SK-N-SH (cell line): ENCODE results near the gene SNX27. TPM values are rescaled to one million over a fixed set of nuclear protein-coding genes. Genes with fewer than 3 reads are reported as not detected.

Experiments
- CTCF ChIA-PET: fragments of 300-600, 350-600 bp; formaldehyde crosslinking; extraction: SDS; loops from one replicate; lab custom pipeline; 2021; lab: Yijun Ruan, JAX
- POLR2A ChIA-PET: fragments of 350-600 bp; sonication (Branson Sonifier 250); formaldehyde crosslinking; extraction: SDS; loops from one replicate; lab custom pipeline; 2020; ENCODE audit warnings: antibody characterized with exemption, inconsistent platforms; lab: Yijun Ruan, JAX
- DNase-seq: peaks from one replicate; pipeline ENCODE4 v3.0.0; 2012
- H2AFZ ChIP-seq: fragments of 200-600 bp; sonication (generic); 2 replicates; pipeline ENCODE4 v1.8.1; 2016; ENCODE audit warnings: antibody characterized with exemption, mild to moderate bottlenecking, low read depth
- H3F3A ChIP-seq: fragments of 200-600 bp; sonication (generic); replicated peaks from 2 replicates; pipeline ENCODE3; 2016; ENCODE audit warnings: antibody characterized with exemption, mild to moderate bottlenecking; ENCODE audit not compliant: insufficient read depth
- H3K27ac ChIP-seq, 2 experiments: fragments of 200-500 bp in 1 of 2; fragments of 200-600 bp in 1 of 2; sonication (Bioruptor generic) in 1 of 2; sonication (generic), shearing (Covaris generic) in 1 of 2; 2 replicates each; pipeline versions ENCODE4 v1.5.1 to v1.6.1; 2014 to 2016; ENCODE audit warnings: low read depth in 2 of 2, inconsistent platforms in 1 of 2, low read length in 1 of 2, mild to moderate bottlenecking in 1 of 2, mixed read lengths in 1 of 2
- H3K27me3 ChIP-seq: fragments of 200-600 bp; sonication (generic), shearing (Covaris generic); 2 replicates; pipeline ENCODE4 v1.6.1; 2016; ENCODE audit warnings: mixed run types; ENCODE audit not compliant: insufficient read depth
- H3K36me3 ChIP-seq, 2 experiments: fragments of 200-500 bp in 1 of 2; fragments of 200-600 bp in 1 of 2; sonication (Bioruptor generic) in 1 of 2; sonication (generic) in 1 of 2; replicated peaks in 1 of 2; 2 replicates each; pipeline versions ENCODE3 to v1.5.1; 2014 to 2016; ENCODE audit warnings: low read length in 1 of 2, mild to moderate bottlenecking in 1 of 2; ENCODE audit not compliant: insufficient read depth in 2 of 2, control insufficient read depth in 1 of 2
- H3K4me1 ChIP-seq, 2 experiments: fragments of 200-500 bp in 1 of 2; fragments of 200-600 bp in 1 of 2; sonication (Bioruptor generic) in 1 of 2; sonication (generic), shearing (Covaris generic) in 1 of 2; 2 replicates each; pipeline versions ENCODE4 v1.5.1 to v1.6.1; 2014 to 2016; ENCODE audit warnings: low read depth in 1 of 2, low read length in 1 of 2, mixed run types in 1 of 2; ENCODE audit not compliant: insufficient read depth in 2 of 2, control insufficient read depth in 1 of 2
- H3K4me2 ChIP-seq: fragments of 200-600 bp; sonication (generic), shearing (Covaris generic); 2 replicates; pipeline ENCODE4 v1.6.1; 2017; ENCODE audit warnings: mixed run types
- H3K4me3 ChIP-seq, 2 experiments: fragments of 200-500 bp in 1 of 2; fragments of 200-600 bp in 1 of 2; sonication (Bioruptor generic) in 1 of 2; sonication (generic), shearing (Covaris generic) in 1 of 2; 2 replicates each; pipeline versions ENCODE4 v1.5.1 to v1.8.1; 2014 to 2016; ENCODE audit warnings: low read depth in 2 of 2, inconsistent platforms in 1 of 2, low read length in 1 of 2, mild to moderate bottlenecking in 1 of 2, mixed read lengths in 1 of 2, moderate library complexity in 1 of 2
- H3K79me2 ChIP-seq: fragments of 200-600 bp; sonication (generic); 2 replicates; pipeline ENCODE4 v1.8.1; 2017; ENCODE audit warnings: mild to moderate bottlenecking; ENCODE audit not compliant: insufficient read depth
- H3K9ac ChIP-seq: fragments of 200-600 bp; sonication (generic); 2 replicates; pipeline ENCODE4 v1.6.1; 2017; ENCODE audit warnings: mixed run types
- H3K9me2 ChIP-seq: fragments of 200-600 bp; sonication (generic); 2 replicates; pipeline ENCODE4 v1.6.1; 2017; ENCODE audit warnings: mixed run types
- H3K9me3 ChIP-seq: fragments of 200-600 bp; sonication (generic); 2 replicates; pipeline ENCODE4 v1.6.1; 2017; ENCODE audit warnings: mixed run types, mild to moderate bottlenecking, moderate library complexity
- H4K20me1 ChIP-seq: fragments of 200-600 bp; sonication (generic); 2 replicates; pipeline ENCODE4 v1.6.1; 2017; ENCODE audit warnings: mild to moderate bottlenecking, mixed run types; ENCODE audit not compliant: insufficient read depth
- CHD2 ChIP-seq: fragments of 150-350 bp; IDR thresholded peaks from 2 replicates; pipeline ENCODE4 v1.6.1; 2018; ENCODE audit warnings: low read length; ENCODE audit not compliant: partially characterized antibody
- CTCF ChIP-seq: fragments of 200-600 bp; sonication (generic); IDR thresholded peaks from 2 replicates; pipeline ENCODE4 v1.6.1; 2017; ENCODE audit warnings: antibody characterized with exemption, mild to moderate bottlenecking, moderate library complexity
- EP300 ChIP-seq, 2 experiments: IDR thresholded peaks; 2 replicates each; pipeline versions ENCODE4 v1.4.0 to v1.6.1; 2012; ENCODE audit warnings: borderline replicate concordance in 1 of 2, low read depth in 1 of 2, low read length in 1 of 2
- EZH2phosphoT487 ChIP-seq: fragments of 200-600 bp; sonication (generic); IDR thresholded peaks from 2 replicates; pipeline ENCODE4 v1.6.1; 2017; ENCODE audit warnings: low read depth, mixed run types, mild to moderate bottlenecking, antibody characterized with exemption, moderate library complexity, borderline replicate concordance
- FOSL2 ChIP-seq: IDR thresholded peaks from 2 replicates; pipeline ENCODE4 v1.4.0; 2012; ENCODE audit warnings: low read depth, mild to moderate bottlenecking, moderate library complexity, borderline replicate concordance
- FOXJ3 ChIP-seq: sonication (generic); formaldehyde crosslinking; IDR thresholded peaks from 2 replicates; pipeline ENCODE4 v1.5.1; 2020; ENCODE audit warnings: mild to moderate bottlenecking, missing genetic modification reagents
- GABPA ChIP-seq: IDR thresholded peaks from 2 replicates; pipeline ENCODE4 v1.4.0; 2012; ENCODE audit warnings: low read depth, mild to moderate bottlenecking
- GATA2 ChIP-seq: sonication (generic); formaldehyde crosslinking; IDR thresholded peaks from 2 replicates; pipeline ENCODE4 v1.5.0; 2020; ENCODE audit warnings: mild to moderate bottlenecking, missing genetic modification reagents
- IRF3 ChIP-seq: fragments of 150-350 bp; IDR thresholded peaks from 2 replicates; pipeline ENCODE4 v1.6.1; 2016; ENCODE audit warnings: mild to moderate bottlenecking, low read depth, low read length
- JUND ChIP-seq: IDR thresholded peaks from 2 replicates; pipeline ENCODE4 v1.4.0; 2012
- NFIC ChIP-seq: IDR thresholded peaks from 2 replicates; pipeline ENCODE4 v1.4.0; 2012; ENCODE audit warnings: borderline replicate concordance
- NRF1 ChIP-seq: IDR thresholded peaks from 2 replicates; pipeline ENCODE4 v1.6.1; 2012; ENCODE audit warnings: low read depth, mild to moderate bottlenecking, low read length
- POLR2AphosphoS5 ChIP-seq: IDR thresholded peaks from 2 replicates; pipeline ENCODE4 v1.6.1; 2012; ENCODE audit warnings: low read depth, low read length
- RFX5 ChIP-seq: IDR thresholded peaks from 2 replicates; pipeline ENCODE4 v1.6.1; 2012; ENCODE audit warnings: mild to moderate bottlenecking, improper control_type of control experiment, low read length
- SMC3 ChIP-seq: IDR thresholded peaks from 2 replicates; pipeline ENCODE4 v1.6.1; 2012; ENCODE audit warnings: low read depth, low read length, improper control_type of control experiment
- TAF1 ChIP-seq: IDR thresholded peaks from 2 replicates; pipeline ENCODE4 v1.6.1; 2012; ENCODE audit warnings: low read depth, mild to moderate bottlenecking, low read length, moderate library complexity, borderline replicate concordance
- YY1 ChIP-seq: IDR thresholded peaks from 2 replicates; pipeline ENCODE4 v1.4.0; 2012; ENCODE audit warnings: low read depth, mild to moderate bottlenecking
- WGBS: methylation state at CpG from one replicate; pipeline ENCODE4 v1.1.6; 2017; ENCODE audit warnings: low lambda C conversion rate; 5-methylcytosine and 5-hydroxymethylcytosine counted together
- polyA plus RNA-seq, 3 experiments: library from polyadenylated mRNA; depleted of rRNA; stranded (reverse); fragments of >200 nt; gene quantifications; 2 replicates each; pipeline ENCODE4 v1.2.3, GENCODE V29; 2012
- TF ChIP-seq, protein P1 (sequence below): IDR thresholded peaks from 2 replicates; pipeline ENCODE4 v1.4.0; 2012; ENCODE audit warnings: low read depth, borderline replicate concordance
- TF ChIP-seq, protein P2 (sequence below): IDR thresholded peaks from 2 replicates; pipeline ENCODE4 v1.6.1; 2012; ENCODE audit warnings: mild to moderate bottlenecking, low read depth, low read length, moderate library complexity

The SNX27 gene
- polyA plus RNA-seq, 1 of the 3 experiments (the other 2 are of a cell fraction) = 10.8 TPM

- TF ChIP-seq, protein P1, sequence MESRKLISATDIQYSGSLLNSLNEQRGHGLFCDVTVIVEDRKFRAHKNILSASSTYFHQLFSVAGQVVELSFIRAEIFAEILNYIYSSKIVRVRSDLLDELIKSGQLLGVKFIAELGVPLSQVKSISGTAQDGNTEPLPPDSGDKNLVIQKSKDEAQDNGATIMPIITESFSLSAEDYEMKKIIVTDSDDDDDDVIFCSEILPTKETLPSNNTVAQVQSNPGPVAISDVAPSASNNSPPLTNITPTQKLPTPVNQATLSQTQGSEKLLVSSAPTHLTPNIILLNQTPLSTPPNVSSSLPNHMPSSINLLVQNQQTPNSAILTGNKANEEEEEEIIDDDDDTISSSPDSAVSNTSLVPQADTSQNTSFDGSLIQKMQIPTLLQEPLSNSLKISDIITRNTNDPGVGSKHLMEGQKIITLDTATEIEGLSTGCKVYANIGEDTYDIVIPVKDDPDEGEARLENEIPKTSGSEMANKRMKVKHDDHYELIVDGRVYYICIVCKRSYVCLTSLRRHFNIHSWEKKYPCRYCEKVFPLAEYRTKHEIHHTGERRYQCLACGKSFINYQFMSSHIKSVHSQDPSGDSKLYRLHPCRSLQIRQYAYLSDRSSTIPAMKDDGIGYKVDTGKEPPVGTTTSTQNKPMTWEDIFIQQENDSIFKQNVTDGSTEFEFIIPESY = no peak
- TF ChIP-seq NRF1 (no peak), RFX5 (no peak), SMC3 (no peak), POLR2AphosphoS5 (no peak), GABPA (no peak), EZH2phosphoT487 (no peak)
- TF ChIP-seq, protein P2, sequence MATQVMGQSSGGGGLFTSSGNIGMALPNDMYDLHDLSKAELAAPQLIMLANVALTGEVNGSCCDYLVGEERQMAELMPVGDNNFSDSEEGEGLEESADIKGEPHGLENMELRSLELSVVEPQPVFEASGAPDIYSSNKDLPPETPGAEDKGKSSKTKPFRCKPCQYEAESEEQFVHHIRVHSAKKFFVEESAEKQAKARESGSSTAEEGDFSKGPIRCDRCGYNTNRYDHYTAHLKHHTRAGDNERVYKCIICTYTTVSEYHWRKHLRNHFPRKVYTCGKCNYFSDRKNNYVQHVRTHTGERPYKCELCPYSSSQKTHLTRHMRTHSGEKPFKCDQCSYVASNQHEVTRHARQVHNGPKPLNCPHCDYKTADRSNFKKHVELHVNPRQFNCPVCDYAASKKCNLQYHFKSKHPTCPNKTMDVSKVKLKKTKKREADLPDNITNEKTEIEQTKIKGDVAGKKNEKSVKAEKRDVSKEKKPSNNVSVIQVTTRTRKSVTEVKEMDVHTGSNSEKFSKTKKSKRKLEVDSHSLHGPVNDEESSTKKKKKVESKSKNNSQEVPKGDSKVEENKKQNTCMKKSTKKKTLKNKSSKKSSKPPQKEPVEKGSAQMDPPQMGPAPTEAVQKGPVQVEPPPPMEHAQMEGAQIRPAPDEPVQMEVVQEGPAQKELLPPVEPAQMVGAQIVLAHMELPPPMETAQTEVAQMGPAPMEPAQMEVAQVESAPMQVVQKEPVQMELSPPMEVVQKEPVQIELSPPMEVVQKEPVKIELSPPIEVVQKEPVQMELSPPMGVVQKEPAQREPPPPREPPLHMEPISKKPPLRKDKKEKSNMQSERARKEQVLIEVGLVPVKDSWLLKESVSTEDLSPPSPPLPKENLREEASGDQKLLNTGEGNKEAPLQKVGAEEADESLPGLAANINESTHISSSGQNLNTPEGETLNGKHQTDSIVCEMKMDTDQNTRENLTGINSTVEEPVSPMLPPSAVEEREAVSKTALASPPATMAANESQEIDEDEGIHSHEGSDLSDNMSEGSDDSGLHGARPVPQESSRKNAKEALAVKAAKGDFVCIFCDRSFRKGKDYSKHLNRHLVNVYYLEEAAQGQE = no peak
Observed at GRCh38 chr1:151702936-151703335, 91.1 kb downstream of the SNX27 start (continued).

DNA sequence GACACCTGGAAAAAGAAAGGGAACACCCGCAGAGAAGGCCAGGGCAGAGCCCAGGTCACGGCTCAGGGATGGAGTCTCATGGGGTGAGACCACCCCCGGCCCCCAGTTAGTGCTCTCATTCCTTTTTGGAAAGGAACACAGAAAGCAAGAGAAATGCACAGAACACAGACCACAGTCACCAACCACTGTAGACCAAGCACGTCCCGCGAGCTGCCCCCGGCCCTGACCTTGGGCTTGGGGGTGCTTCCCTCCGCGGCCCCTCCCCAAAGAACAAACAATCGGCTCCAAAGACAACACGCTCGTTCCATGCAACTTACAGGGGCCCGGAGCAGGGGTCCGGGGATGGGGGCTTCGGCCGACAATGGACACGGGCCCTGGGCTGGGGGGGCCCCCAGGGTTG is 92.0 kb downstream of the SNX27 start:
- no peaks in the 10 kb centered on the region for H3F3A ChIP-seq
- no peak overlapping the region for H3K9ac ChIP-seq
- ChIA-PET POLR2A (no interaction called here), CTCF (interaction anchor here (1.7 kb wide), 1 partner anchor 31 kb away, joined by 5 read pairs; no protein-coding TSS in a partner anchor)
- no peaks in the 10 kb centered on the region for H4K20me1 ChIP-seq
- no peaks in the 10 kb centered on the region for H3K9me2 ChIP-seq
- DNase-seq = no peak
- TF ChIP-seq NRF1 = no peak
- TF ChIP-seq GATA2 (CRISPR knock-in tag) = no peak
- TF ChIP-seq, protein P2 = no peak
- no peak for TF ChIP-seq TAF1
- TF ChIP-seq FOSL2 = no peak
- no peak for TF ChIP-seq NFIC
- no peak for TF ChIP-seq POLR2AphosphoS5
- no peak for TF ChIP-seq JUND
- no peak for TF ChIP-seq YY1
- TF ChIP-seq FOXJ3 (CRISPR knock-in tag) = no peak
- no peak for TF ChIP-seq CHD2
- TF ChIP-seq EP300 (IDR thresholded peaks at IDR 0.05; ENCODE audit: borderline replicate concordance in 1 of 2, low read depth in 1 of 2, low read length in 1 of 2) = no peak
- TF ChIP-seq CTCF = no peak
- TF ChIP-seq IRF3 = no peak
- no peaks in the 10 kb centered on the region for H3K79me2 ChIP-seq
- H3K4me1 ChIP-seq = no peaks in the 10 kb centered on the region
- H3K9me3 ChIP-seq = no peaks in the 10 kb centered on the region
- H3K27ac ChIP-seq = no peak overlapping the region
- no peak overlapping the region for H2AFZ ChIP-seq
- 93% methylated on average over 17 of the region's 17 CpGs for WGBS
- H3K4me2 ChIP-seq = no peak overlapping the region
- peaks cover 2 to 24% of the 10 kb centered on the region in 2 experiments for H3K36me3 ChIP-seq
- H3K4me3 ChIP-seq = no peak overlapping the region
- H3K27me3 ChIP-seq = no peaks in the 10 kb centered on the region
